Measurements from ENCODE around the gene SLC25A18. TPM values are rescaled to one million over a fixed set of nuclear protein-coding genes. Genes with fewer than 3 reads are reported as not detected.

Gene SLC25A18
- total and polyA plus RNA-seq, 10 of the 15 experiments (the other 5 are each of a cell fraction or from before 2014, with no cell fraction given): 0.03 to 0.09 TPM; not detected in 8

DNA sequence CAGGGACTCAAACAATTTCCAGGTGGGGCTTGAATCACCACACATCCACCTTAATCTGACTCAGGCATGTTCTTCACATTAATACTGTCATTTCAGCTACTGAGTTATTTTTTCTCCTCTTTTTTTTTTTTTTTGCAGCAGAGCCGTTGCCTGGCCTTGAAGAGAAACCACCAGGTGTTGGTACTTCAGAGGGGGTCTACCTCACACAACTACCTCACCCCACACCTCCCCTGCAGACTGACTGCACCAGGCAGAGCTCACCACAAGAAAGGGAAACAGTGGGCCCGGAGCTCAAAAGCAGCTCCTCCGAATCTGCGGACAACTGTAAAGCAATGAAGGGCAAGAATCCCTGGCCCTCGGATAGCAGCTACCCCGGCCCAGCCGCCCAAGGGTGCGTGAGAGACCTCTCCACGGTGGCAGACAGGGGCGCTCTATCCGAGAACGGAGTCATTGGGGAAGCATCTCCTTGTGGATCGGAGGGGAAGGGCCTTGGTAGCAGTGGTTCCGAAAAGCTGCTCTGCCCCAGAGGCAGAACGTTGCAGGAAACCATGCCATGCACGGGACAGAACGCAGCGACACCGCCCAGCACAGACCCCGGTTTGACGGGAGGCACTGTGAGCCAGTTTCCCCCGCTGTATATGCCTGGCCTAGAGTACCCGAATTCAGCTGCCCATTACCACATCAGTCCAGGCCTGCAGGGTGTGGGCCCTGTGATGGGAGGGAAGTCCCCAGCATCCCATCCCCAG, 15.1 kb upstream of the SLC25A18 start (continued):
- TF ChIP-seq HDAC6 (IDR thresholded peaks at IDR 0.05; ENCODE audit: unreplicated experiment) (no peak), STAT1 (conservative IDR thresholded peaks at IDR 0.05) (no peak)

DNA sequence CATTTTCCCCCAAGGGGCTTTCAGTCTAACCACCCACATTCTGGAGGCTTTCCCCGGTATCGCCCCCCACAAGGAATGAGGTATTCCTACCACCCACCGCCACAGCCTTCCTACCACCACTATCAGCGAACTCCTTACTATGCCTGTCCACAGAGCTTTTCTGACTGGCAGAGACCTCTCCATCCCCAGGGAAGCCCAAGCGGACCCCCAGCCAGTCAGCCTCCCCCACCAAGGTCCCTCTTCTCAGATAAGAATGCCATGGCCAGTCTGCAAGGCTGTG, 14.6 kb upstream of the SLC25A18 start:
- H3K4me2 ChIP-seq (ENCODE audit: control insufficient read depth, insufficient read depth): no peak overlapping the region
- RAD21 ChIA-PET (ENCODE audit: unreplicated experiment): no interaction called here
- CTCF ChIA-PET: interaction anchor here (1.4 kb wide), 1 partner anchor 193 kb away, joined by 4 read pairs; no protein-coding TSS in a partner anchor
- no peaks in the 10 kb centered on the region for H3K36me3 ChIP-seq (ENCODE audit: control insufficient read depth in 2 of 2, insufficient read depth in 2 of 2, low read length in 1 of 2)
- 39% methylated on average over 5 of the region's 5 CpGs for WGBS (ENCODE audit: insufficient coverage, insufficient replicate concordance, low lambda C conversion rate, missing lambda C conversion rate)
- no TSS peak for BruUV-seq (replicated peaks)
- POLR2A ChIA-PET: no interaction called here
- H3K4me3 ChIP-seq: no peak overlapping the region
- no peaks in the 10 kb centered on the region for H4K20me1 ChIP-seq (ENCODE audit: control insufficient read depth, insufficient read depth)
- FAIRE-seq (no peak), DNase-seq (ENCODE audit: low read depth, low spot score) (no peak), ATAC-seq (no peak)
- H3K9ac ChIP-seq (ENCODE audit: control insufficient read depth, insufficient read depth, low read length): no peak overlapping the region
- no peaks in the 10 kb centered on the region for H3K79me2 ChIP-seq (ENCODE audit: control insufficient read depth, insufficient read depth, low read length)
- no peaks in the 10 kb centered on the region for H3K27me3 ChIP-seq (replicated peaks in 1 of 2; ENCODE audit: control insufficient read depth in 2 of 2, insufficient read depth in 2 of 2, low read length in 1 of 2)
- intact Hi-C loops (cut with micrococcal nuclease; ENCODE audit: unreplicated experiment): no loop called here
- SMC1A ChIA-PET (ENCODE audit: uncharacterized antibody, unreplicated experiment): no interaction called here
- H3K27ac ChIP-seq (ENCODE audit: control insufficient read depth, insufficient read depth): no peak overlapping the region
- H3K9me3 ChIP-seq (replicated peaks; ENCODE audit: control insufficient read depth, insufficient read depth, low read length): no peaks in the 10 kb centered on the region
- TF ChIP-seq CBX3 (IDR thresholded peaks at IDR 0.05; ENCODE audit: borderline replicate concordance, low read depth): no peak
- TF ChIP-seq STAT3 (IDR thresholded peaks at IDR 0.05; ENCODE audit: low read depth, low read length): no peak
- TF ChIP-seq, protein P1, sequence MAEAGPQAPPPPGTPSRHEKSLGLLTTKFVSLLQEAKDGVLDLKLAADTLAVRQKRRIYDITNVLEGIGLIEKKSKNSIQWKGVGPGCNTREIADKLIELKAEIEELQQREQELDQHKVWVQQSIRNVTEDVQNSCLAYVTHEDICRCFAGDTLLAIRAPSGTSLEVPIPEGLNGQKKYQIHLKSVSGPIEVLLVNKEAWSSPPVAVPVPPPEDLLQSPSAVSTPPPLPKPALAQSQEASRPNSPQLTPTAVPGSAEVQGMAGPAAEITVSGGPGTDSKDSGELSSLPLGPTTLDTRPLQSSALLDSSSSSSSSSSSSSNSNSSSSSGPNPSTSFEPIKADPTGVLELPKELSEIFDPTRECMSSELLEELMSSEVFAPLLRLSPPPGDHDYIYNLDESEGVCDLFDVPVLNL (IDR thresholded peaks at IDR 0.05; ENCODE audit: low read depth, low read length): no peak
- TF ChIP-seq, protein P2, sequence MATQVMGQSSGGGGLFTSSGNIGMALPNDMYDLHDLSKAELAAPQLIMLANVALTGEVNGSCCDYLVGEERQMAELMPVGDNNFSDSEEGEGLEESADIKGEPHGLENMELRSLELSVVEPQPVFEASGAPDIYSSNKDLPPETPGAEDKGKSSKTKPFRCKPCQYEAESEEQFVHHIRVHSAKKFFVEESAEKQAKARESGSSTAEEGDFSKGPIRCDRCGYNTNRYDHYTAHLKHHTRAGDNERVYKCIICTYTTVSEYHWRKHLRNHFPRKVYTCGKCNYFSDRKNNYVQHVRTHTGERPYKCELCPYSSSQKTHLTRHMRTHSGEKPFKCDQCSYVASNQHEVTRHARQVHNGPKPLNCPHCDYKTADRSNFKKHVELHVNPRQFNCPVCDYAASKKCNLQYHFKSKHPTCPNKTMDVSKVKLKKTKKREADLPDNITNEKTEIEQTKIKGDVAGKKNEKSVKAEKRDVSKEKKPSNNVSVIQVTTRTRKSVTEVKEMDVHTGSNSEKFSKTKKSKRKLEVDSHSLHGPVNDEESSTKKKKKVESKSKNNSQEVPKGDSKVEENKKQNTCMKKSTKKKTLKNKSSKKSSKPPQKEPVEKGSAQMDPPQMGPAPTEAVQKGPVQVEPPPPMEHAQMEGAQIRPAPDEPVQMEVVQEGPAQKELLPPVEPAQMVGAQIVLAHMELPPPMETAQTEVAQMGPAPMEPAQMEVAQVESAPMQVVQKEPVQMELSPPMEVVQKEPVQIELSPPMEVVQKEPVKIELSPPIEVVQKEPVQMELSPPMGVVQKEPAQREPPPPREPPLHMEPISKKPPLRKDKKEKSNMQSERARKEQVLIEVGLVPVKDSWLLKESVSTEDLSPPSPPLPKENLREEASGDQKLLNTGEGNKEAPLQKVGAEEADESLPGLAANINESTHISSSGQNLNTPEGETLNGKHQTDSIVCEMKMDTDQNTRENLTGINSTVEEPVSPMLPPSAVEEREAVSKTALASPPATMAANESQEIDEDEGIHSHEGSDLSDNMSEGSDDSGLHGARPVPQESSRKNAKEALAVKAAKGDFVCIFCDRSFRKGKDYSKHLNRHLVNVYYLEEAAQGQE (IDR thresholded peaks at IDR 0.05; ENCODE audit: low read depth, low read length): no peak
- in situ Hi-C loops (cut with MboI): no loop called here
- no peak overlapping the region for H2AFZ ChIP-seq (ENCODE audit: control insufficient read depth, low read depth, low read length)
- no peaks in the 10 kb centered on the region for H3K4me1 ChIP-seq (ENCODE audit: control insufficient read depth, insufficient read depth, low read length)
